ENCODE measurements around the gene FSCB.
"Not testable (repeated sequence)": the region's sequence is repeated elsewhere in the genome, so short reads cannot be mapped to it uniquely, and the experiment has no call there.

FSCB gene

GRCh38 chr14:44507183-44507582, at the start of gene FSCB:
Gene FSCB, minus strand, starts transcription at chr14:44507283. Its CDS starts 296 bp downstream, at chr14:44506987.
- DNase-seq (ENCODE audit: low read depth): no peak

- no peak for DNase-seq (ENCODE audit: low read depth)
Observed at GRCh38 chr14:44531658-44532057, 24.6 kb upstream of the FSCB start.

GRCh38 chr14:44530475-44530874, 23.4 kb upstream of the FSCB start:
- peak; percentile 13 for DNase-seq (ENCODE audit: low read depth)

- peak; percentile 60 for DNase-seq (ENCODE audit: low read depth)
Observed at GRCh38 chr14:44529026-44529425, 21.9 kb upstream of the FSCB start.

GRCh38 chr14:44528180-44528579, 21.1 kb upstream of the FSCB start:
- DNase-seq (ENCODE audit: low read depth): no peak

GRCh38 chr14:44525237-44525636, 18.2 kb upstream of the FSCB start:
- DNase-seq (ENCODE audit: low read depth): no peak

- DNase-seq (ENCODE audit: low read depth): not testable (repeated sequence)
Observed at GRCh38 chr14:44515668-44516067, 8.6 kb upstream of the FSCB start.

GRCh38 chr14:44508834-44509233, 1.8 kb upstream of the FSCB start:
- no peak for DNase-seq (ENCODE audit: low read depth)

GRCh38 chr14:44505588-44505987, 1.5 kb downstream of the FSCB start:
- DNase-seq (ENCODE audit: low read depth): no peak

GRCh38 chr14:44497148-44497547, 9.9 kb downstream of the FSCB start:
- DNase-seq (ENCODE audit: low read depth): no peak

- no peak for DNase-seq (ENCODE audit: low read depth)
Observed at GRCh38 chr14:44494137-44494536, 12.9 kb downstream of the FSCB start.

- peak; percentile 24 for DNase-seq (ENCODE audit: low read depth)
Observed at GRCh38 chr14:44490966-44491365, 16.1 kb downstream of the FSCB start.

- DNase-seq (ENCODE audit: low read depth): no peak
Observed at GRCh38 chr14:44477953-44478352, 29.1 kb downstream of the FSCB start.

- no peak for DNase-seq (ENCODE audit: low read depth)
Observed at GRCh38 chr14:44468771-44469170, 38.3 kb downstream of the FSCB start.

- DNase-seq (ENCODE audit: low read depth): no peak
Observed at GRCh38 chr14:44463356-44464004, 43.6 kb downstream of the FSCB start.

- no peak for DNase-seq (ENCODE audit: low read depth)
Observed at GRCh38 chr14:44462381-44462780, 44.7 kb downstream of the FSCB start.

GRCh38 chr14:44461811-44462210, 45.3 kb downstream of the FSCB start:
- DNase-seq (ENCODE audit: low read depth): no peak
